DND-41 (cell line): Measurements from ENCODE around the gene C1QL2.

Experiments
- ATAC-seq: fragments of 200-7000 bp; cut with Tn5 transposase; 3 replicates; pipeline ENCODE4 v1.9.1; 2021; ENCODE audit warnings: low read depth; ENCODE audit not compliant: insufficient read depth
- DNase-seq: peaks from one replicate; pipeline ENCODE4 v3.0.0-alpha.2; 2020
- H2AFZ ChIP-seq: 2 replicates; pipeline ENCODE4 v1.6.0; 2012; ENCODE audit warnings: low read depth, low read length
- H3K27ac ChIP-seq: 2 replicates; pipeline ENCODE4 v1.5.1; 2012; ENCODE audit warnings: low read length, inconsistent platforms
- H3K27me3 ChIP-seq: fragments of 200-600 bp; sonication (generic); 2 replicates; pipeline ENCODE4 v1.6.0; 2012; ENCODE audit warnings: low read length, mild to moderate bottlenecking, inconsistent platforms; ENCODE audit not compliant: insufficient read depth, poor library complexity
- H3K36me3 ChIP-seq: 2 replicates; pipeline ENCODE4 v1.5.1; 2012; ENCODE audit warnings: low read length, inconsistent platforms; ENCODE audit not compliant: insufficient read depth
- H3K4me1 ChIP-seq: 2 replicates; pipeline ENCODE4 v1.5.1; 2012; ENCODE audit warnings: mild to moderate bottlenecking, low read length; ENCODE audit not compliant: insufficient read depth
- H3K4me2 ChIP-seq: 2 replicates; pipeline ENCODE4 v1.6.0; 2012; ENCODE audit warnings: mild to moderate bottlenecking, moderate library complexity, low read length, inconsistent platforms; ENCODE audit not compliant: insufficient read depth
- H3K4me3 ChIP-seq, 2 experiments: fragments of 200-600 bp in 1 of 2; shearing (Covaris generic) in 1 of 2; 2 replicates each; pipeline ENCODE4 v1.5.1; 2012 to 2016; ENCODE audit warnings: inconsistent platforms in 2 of 2, low read length in 2 of 2, mild to moderate bottlenecking in 2 of 2, low read depth in 1 of 2, moderate library complexity in 1 of 2
- H3K79me2 ChIP-seq: 2 replicates; pipeline ENCODE4 v1.6.0; 2012; ENCODE audit warnings: low read length, inconsistent platforms; ENCODE audit not compliant: insufficient read depth
- H3K9ac ChIP-seq: 2 replicates; pipeline ENCODE4 v1.6.0; 2012; ENCODE audit warnings: low read depth, mild to moderate bottlenecking, inconsistent platforms, low read length, moderate library complexity
- H3K9me3 ChIP-seq: 2 replicates; pipeline ENCODE4 v1.5.1; 2012; ENCODE audit warnings: low read length, moderate library complexity, mild to moderate bottlenecking, inconsistent platforms; ENCODE audit not compliant: insufficient read depth, severe bottlenecking
- H4K20me1 ChIP-seq: 2 replicates; pipeline ENCODE4 v1.6.0; 2012; ENCODE audit warnings: low read length; ENCODE audit not compliant: insufficient read depth
- EZH2 ChIP-seq: IDR thresholded peaks from 3 replicates; pipeline ENCODE4 v1.6.1; 2012; ENCODE audit warnings: borderline replicate concordance, low read depth, mild to moderate bottlenecking, moderate library complexity, low read length, inconsistent platforms; ENCODE audit not compliant: severe bottlenecking
- TF ChIP-seq, protein P1 (sequence below): IDR thresholded peaks from 2 replicates; pipeline ENCODE4 v1.5.1; 2012; ENCODE audit warnings: borderline replicate concordance, low read length, moderate library complexity, mild to moderate bottlenecking; ENCODE audit not compliant: poor library complexity, severe bottlenecking; ENCODE audit errors: extremely low read depth

Gene C1QL2

DNA sequence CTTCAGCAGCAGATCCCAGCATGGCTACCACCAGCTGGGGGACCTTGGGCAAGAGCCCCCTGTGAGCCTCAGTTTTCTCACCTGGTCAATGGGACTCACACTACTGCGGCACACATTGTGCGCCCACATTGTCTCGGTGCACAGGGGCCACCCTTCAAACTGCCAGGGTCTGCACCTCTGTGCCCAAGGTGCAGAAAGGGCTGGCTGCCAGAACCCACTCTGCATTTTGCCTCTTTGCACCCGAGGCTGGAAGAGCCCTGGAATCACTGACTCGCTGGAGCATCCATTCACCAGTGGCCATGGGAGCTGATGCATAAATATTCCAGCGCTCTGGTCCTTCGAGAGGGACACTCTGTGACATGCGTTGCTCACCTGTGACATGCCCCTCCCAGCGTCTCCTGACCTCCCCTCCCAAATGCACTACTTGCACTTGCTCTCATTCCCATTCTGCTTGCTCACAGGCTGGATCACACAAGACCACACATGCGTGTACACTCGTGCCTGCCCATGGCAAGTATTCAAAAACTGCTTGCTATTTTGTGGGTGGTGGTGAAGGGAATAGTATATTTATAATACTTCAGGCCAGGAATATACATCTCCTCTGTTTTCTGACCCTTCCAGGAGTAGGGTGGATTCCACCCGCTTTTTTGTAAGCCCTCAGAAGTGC, 18.8 kb upstream of the C1QL2 start:
- Histone ChIP-seq H3K36me3 (no peaks in the 10 kb centered on the region), H3K4me2 (no peak overlapping the region), H3K79me2 (no peaks in the 10 kb centered on the region), H3K4me1 (no peaks in the 10 kb centered on the region), H3K4me3 (no peak overlapping the region), H4K20me1 (peaks cover 3% of the 10 kb centered on the region; the same call in 1 of the 2 replicates), H2AFZ (no peak overlapping the region), H3K27ac (no peak overlapping the region), H3K9ac (no peak overlapping the region), H3K27me3 (no peaks in the 10 kb centered on the region), H3K9me3 (no peaks in the 10 kb centered on the region)
- ATAC-seq: no peak
- no peak for DNase-seq
- TF ChIP-seq, protein P1, sequence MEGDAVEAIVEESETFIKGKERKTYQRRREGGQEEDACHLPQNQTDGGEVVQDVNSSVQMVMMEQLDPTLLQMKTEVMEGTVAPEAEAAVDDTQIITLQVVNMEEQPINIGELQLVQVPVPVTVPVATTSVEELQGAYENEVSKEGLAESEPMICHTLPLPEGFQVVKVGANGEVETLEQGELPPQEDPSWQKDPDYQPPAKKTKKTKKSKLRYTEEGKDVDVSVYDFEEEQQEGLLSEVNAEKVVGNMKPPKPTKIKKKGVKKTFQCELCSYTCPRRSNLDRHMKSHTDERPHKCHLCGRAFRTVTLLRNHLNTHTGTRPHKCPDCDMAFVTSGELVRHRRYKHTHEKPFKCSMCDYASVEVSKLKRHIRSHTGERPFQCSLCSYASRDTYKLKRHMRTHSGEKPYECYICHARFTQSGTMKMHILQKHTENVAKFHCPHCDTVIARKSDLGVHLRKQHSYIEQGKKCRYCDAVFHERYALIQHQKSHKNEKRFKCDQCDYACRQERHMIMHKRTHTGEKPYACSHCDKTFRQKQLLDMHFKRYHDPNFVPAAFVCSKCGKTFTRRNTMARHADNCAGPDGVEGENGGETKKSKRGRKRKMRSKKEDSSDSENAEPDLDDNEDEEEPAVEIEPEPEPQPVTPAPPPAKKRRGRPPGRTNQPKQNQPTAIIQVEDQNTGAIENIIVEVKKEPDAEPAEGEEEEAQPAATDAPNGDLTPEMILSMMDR: no peak
- TF ChIP-seq EZH2: no peak

DNA sequence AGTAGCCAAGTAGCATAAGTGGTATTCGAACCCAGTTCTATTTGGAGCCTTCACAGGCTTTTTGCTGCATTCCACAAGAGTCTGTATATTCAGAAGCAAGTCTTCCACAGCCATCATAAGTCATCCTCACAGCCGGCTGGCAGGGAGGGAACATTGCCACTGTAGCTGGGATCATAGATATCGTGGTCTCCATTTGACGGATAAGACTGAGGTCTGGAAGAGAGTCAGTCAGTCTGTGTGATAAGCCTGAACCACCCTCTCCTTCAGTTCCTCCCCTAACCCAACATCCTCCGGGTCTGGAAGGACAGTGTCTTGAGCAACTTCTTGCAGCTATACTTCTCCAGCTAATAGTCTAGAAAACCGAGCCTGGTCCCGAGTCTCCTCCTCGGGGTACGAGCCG, 17.0 kb upstream of the C1QL2 start:
- no peaks in the 10 kb centered on the region for H3K79me2 ChIP-seq
- no peak for ATAC-seq
- TF ChIP-seq EZH2: no peak
- TF ChIP-seq, protein P1: no peak
- H3K9me3 ChIP-seq: no peaks in the 10 kb centered on the region
- no peaks in the 10 kb centered on the region for H3K27me3 ChIP-seq
- H3K9ac ChIP-seq: no peak overlapping the region
- no peak overlapping the region for H3K27ac ChIP-seq
- no peak overlapping the region for H2AFZ ChIP-seq
- no peaks in the 10 kb centered on the region for H3K36me3 ChIP-seq
- no peaks in the 10 kb centered on the region for H3K4me1 ChIP-seq
- peaks cover 3% of the 10 kb centered on the region; the same call in 1 of the 2 replicates for H4K20me1 ChIP-seq
- H3K4me3 ChIP-seq: no peak overlapping the region
- no peak for DNase-seq
- no peak overlapping the region for H3K4me2 ChIP-seq

DNA sequence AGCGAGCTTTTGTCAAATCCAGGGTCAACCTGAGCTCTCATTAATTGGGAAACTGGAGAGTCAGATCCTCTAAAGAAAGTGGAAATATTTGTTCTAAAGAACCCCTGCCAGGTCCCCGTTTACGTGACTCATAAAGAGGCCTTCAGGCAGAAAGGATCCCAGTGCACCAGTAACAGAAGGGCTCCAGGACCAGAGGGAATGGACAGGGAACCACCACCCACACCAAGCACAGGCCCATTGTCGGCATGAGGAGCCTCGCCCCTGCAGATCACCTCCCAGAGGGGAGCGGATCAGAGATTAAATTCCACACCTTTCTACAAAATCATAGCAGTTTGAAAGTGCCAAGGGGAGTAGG, 16.4 kb upstream of the C1QL2 start:
- Histone ChIP-seq H3K36me3 (no peaks in the 10 kb centered on the region), H3K4me1 (no peaks in the 10 kb centered on the region), H2AFZ (no peak overlapping the region), H3K27me3 (no peaks in the 10 kb centered on the region), H3K79me2 (no peaks in the 10 kb centered on the region), H3K4me3 (no peak overlapping the region), H3K4me2 (no peak overlapping the region), H3K9ac (no peak overlapping the region), H3K27ac (no peak overlapping the region), H3K9me3 (no peaks in the 10 kb centered on the region), H4K20me1 (peaks cover 3% of the 10 kb centered on the region; the same call in 1 of the 2 replicates)
- no peak for DNase-seq
- no peak for ATAC-seq
- no peak for TF ChIP-seq EZH2
- TF ChIP-seq, protein P1: no peak
